Stimulated activated CD8-positive, alpha-beta memory T cell treated with anti-CD3 and anti-CD28 coated beads, Interleukin-7, amount 100 ng/mL, for 4 hours (primary cell): ENCODE measurements around the gene NPIPA8.
"Not testable (repeated sequence)": the region's sequence is repeated elsewhere in the genome, so short reads cannot be mapped to it uniquely, and the experiment has no call there.

Experiments used
- DNase-seq, 2 donors: peaks; one replicate each; pipeline ENCODE4 v3.0.0-alpha.2; 2020; ENCODE audit warnings: low read depth in 2 of 2

Gene NPIPA8

DNA sequence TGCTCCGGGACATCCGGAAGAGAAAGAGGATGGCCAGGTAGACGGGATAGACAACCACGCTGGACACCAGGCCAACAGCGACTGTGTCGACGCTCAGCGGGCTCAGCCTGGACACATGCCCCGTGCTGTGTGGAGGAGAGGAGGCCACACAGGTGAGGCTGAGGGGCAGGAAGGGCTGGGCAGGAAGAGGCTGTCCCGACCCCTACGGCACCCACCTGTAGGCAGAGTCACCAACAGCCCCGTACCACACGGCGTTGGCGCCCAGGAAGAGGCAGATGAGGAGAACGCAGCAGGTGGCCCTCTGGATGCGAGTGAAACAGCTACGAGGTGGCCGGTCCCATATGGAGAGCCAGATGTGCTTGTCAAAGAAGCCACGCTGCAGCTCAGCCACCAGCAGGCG is at the start of gene NPIPA8:
NPIPA8 (minus strand) TSS at position 101 of the 400 bp plus-strand sequence. CDS start 4,074 bp downstream, outside the sequence.
- not testable (repeated sequence) for DNase-seq

GRCh38 chr16:18385285-18385684 is 48.7 kb upstream of the NPIPA8 start:
- not testable (repeated sequence) for DNase-seq

- DNase-seq, result not testable (repeated sequence)
These were observed 48.3 kb upstream of the NPIPA8 start for GRCh38 chr16:18384869-18385268.

- DNase-seq, result not testable (repeated sequence)
These were observed 47.6 kb upstream of the NPIPA8 start for GRCh38 chr16:18384098-18384636.

GRCh38 chr16:18382696-18383095 is 46.2 kb upstream of the NPIPA8 start:
- not testable (repeated sequence) for DNase-seq

GRCh38 chr16:18347742-18348141 is 11.2 kb upstream of the NPIPA8 start:
- DNase-seq, result not testable (repeated sequence)

DNA sequence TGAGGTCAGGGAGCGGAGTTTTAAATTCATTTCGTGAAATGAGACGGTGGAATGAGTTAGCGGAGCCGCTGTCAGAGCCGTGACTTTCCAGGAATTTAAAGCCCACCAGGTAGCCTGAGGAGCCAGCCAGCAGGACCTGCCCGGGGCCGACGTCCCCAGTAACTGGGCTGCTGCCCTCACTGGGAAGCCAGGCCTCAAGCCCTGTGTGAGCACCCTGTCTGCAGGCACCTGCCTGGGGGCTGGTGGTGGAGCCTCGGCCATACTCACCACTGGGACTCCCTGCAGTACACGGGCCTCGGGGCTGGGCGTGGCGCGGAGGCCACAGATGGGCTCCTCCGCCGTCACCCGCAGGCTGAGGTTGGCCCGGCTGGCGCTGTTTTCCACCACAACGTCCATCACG is 10.5 kb upstream of the NPIPA8 start:
- DNase-seq, result not testable (repeated sequence)

DNA sequence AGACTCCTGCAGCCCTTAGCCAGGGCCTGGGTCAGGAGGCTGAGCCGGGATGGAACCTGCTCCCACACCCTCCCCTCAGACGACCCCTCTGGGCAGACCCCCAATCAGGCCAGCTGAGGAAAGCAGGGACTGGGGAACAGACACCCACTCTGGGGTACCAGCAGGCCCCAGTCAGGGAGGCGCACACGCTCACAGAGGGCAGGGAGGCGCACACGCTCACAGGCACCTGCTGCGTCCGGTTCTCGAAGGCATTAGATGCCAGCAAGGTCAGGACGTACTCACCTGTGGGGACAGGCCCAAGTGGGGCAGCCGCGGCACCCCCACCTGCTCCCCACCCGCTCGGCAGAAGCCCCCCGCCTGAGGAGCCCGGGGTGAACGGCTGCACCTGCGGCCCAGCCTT is 8.1 kb upstream of the NPIPA8 start:
- not testable (repeated sequence) for DNase-seq

- not testable (repeated sequence) for DNase-seq
These were observed 5.5 kb upstream of the NPIPA8 start for GRCh38 chr16:18341986-18342385.

- DNase-seq, result not testable (repeated sequence)
These were observed 5.0 kb upstream of the NPIPA8 start for GRCh38 chr16:18341417-18341960.

DNA sequence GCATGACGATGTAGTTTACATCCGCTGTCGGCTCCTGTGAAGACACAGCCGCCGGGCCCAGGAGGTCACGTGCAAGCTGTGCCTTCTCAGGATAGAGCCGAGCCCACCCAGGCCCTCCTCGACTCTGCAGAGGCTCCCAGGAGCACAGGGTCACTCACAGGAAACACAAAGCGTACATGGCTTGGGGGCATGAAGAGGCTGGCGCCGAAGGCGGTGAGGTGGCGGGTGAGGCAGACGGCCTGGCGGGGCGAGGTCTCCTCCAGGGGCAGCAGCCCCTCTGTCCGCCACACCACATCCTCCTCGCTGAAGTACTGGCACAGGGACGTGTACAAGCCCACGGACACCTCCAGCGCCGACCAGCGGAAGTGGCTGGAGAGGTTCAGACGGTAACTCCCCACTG is 2.7 kb upstream of the NPIPA8 start:
- DNase-seq, result not testable (repeated sequence)

DNA sequence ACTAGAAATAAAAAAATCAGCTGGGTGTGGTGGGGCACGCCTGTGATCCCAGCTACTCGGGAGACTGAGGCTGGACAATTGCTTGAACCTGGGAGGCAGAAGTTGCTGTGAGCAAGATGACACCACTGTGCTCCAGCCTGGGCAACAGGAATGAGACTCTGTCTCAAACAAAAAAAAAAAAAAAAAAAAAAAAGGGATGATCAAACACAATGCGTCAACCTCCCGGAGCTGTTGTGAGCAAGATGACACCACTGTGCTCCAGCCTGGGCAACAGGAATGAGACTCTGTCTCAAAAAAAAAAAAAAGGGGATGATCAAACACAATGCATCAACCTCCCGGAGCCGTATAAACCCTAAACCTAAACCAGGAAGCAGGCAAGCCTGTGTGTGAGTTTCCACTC is 24.7 kb downstream of the NPIPA8 start:
- DNase-seq, result not testable (repeated sequence)

GRCh38 chr16:18309159-18309558 is 27.4 kb downstream of the NPIPA8 start:
- DNase-seq, result not testable (repeated sequence)

DNA sequence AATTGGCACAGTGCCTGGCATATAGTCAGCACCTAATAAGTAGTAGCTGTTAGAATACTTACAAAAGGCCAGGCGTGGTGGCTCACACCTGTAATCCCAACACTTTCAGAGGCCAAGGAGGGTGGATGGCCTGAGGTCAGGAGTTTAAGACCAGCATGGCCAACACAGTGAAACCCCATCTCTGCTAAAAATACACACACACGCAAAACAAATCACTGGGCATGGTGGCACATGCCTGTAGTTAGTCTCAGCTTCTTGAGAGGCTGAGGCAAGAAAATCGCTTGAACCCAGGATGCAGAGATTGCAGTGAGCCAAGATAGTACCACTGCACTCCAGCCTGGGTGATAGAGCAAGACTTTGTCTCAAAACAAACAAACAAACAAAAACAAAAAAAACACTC is 29.3 kb downstream of the NPIPA8 start:
- DNase-seq, result not testable (repeated sequence)

DNA sequence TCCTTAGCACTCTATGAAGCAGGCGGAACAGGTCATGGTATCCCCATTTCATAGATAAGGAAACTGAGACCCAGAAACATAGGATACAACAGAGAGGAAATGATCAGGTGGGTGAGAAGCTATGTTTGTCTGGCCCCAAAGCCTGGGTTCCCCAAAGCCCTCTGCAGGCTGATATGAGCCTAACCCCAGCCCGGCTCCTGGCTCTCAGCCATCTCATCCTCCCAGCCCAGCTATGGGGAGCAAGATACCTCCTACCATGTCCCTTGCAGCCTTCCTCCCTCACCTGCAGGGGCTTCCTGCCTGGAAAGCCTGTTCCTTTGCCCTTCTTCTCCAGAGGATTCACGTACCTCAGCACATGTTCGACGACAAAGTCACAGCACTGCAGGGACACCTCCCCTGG is 30.5 kb downstream of the NPIPA8 start:
- DNase-seq, result not testable (repeated sequence)

DNA sequence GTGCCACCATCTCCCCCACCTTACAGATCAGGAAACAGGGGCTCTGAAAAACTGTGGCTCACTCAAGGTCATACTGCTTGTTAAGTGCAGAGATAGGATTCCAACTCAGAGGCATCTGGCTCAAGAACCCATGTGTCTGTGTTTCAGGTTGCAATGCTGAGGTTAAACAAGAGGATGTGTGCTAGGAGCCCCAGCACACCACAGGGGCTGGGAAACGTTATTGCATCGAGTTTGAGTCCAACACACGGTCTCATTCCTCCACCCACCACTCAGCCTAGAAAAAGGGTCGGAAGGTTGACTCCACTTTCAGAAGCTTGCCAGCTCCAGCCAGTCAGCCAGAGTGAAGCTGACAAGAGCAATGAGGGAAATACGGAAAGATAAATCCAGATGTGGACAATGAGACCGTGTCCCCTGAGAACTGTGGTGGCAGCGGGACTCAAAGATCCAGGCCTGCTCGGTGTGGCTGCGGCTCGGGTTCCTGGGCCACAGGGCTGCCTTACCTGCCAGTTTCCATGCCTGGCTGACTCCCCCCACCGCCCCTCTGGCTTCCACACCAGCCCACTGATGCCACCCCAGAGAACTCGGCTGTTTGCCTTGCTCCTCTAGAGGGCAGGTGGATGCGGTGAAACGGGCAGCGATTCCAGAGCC is 33.4 kb downstream of the NPIPA8 start:
- not testable (repeated sequence) for DNase-seq

DNA sequence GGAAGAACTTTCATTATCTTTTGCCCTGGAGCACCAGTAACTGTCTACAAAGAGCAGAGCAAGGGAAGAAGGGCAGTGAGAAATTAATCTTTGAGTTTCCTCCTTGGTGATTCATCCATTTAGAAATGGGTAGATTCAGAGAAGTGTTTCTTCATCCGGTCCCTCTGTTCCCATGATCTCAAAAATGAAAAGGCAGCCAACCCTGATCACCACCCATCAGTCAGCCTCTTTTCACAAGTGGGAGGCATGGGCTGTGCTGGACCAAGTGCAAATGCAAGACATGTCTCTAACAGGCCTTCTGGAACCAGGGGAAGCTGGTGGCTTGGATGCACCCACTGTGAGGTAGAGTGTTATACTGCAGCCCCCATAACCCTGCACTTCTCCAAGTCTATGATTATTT is 38.8 kb downstream of the NPIPA8 start:
- not testable (repeated sequence) for DNase-seq

DNA sequence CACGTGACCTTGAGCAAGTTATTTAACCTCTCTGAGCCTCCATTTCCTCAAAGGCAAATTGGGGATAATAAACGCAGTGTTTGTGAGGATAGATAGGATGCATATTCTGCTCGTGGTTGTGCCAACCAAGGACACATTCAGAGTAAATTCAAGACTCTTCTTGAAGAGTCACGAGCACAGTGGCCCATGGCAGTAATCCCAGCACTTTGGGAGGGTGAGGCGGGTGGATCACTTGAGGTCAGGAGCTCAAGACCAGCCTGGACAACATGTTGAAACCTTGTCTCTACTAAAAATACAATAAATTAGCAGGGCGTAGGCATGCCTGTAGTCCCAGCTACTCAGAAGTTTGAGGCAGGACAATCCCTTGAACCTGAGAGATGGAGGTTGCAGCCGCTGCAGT is 39.6 kb downstream of the NPIPA8 start:
- not testable (repeated sequence) for DNase-seq

DNA sequence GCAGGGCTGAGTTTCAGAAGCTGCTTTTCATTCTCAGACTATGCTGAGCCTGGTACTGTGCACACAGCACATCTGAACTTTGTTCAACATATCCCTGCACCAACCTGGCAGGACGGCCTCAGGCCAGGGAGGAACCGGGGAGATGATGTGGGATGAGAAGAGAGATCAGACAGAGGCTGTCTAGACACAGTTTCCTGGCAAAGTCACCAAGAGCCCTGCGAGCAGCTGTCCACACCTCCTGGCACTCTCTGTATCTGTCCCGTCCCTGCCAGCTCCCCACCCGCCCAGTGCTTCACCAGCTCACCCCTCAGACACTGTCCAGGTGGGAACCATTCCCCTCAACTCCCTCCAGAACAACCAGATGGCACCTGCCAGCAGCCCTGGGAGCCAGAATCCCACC is 42.2 kb downstream of the NPIPA8 start:
- DNase-seq, result not testable (repeated sequence)

DNA sequence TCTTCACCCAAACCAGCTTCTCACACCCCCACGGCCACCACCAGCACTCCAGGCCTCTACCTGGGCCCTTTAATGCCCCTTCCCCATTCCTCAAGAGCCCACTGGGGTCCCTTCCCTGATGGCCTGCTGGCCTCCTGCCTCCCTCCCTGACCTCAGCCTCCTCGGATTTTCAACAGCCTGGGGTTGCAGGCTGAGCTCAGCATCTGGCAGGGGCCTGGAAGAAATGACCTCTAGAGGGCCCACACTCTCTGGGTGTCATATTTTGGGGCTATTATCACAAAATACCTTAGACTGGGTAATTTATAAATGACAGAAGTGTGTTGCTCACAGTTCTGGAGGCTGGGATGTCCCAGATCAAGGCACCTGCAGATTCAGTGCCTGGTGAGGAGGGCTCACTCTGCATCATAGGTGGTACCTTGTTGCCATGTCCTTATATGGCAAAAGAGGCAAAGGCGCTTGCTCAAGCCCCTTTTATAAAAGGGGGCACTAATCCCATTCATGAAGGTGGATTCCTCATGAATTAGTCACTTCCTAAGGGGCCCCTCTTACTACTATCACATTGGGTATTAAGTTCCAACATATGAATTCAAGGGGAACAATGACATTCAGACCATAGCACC is 43.1 kb downstream of the NPIPA8 start:
- DNase-seq, result not testable (repeated sequence)

GRCh38 chr16:18290959-18291358 is 45.6 kb downstream of the NPIPA8 start:
- DNase-seq, result not testable (repeated sequence)

DNA sequence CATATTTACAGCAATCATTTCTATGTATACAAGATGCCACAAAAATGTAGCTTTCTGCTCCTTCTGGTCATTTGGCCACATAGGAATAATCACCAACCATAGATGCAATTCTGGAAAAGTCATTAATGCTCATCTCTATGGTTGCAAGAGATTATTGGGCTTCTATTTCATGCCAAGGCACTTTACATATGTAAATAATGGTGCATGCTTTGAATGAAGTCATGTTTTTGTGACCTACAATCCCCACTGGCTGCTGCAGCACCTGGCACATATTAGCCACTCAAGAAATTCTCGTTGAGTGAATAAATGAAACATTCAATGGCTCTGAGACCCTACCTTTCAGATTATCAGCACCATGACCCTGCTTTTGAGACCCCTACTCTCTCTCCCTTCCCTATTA is 50.2 kb downstream of the NPIPA8 start:
- DNase-seq, result not testable (repeated sequence)

- not testable (repeated sequence) for DNase-seq
These were observed 56.2 kb downstream of the NPIPA8 start for GRCh38 chr16:18280319-18280718.
